ENCODE measurements around the gene TMPRSS6.

GRCh38 chr22:37050913-37051312 is 58.6 kb downstream of the TMPRSS6 start:
- TF ChIP-seq EZH2phosphoT487 (IDR thresholded peaks at IDR 0.05; ENCODE audit: insufficient read depth, low read depth) (no peak), EZH2 (IDR thresholded peaks at IDR 0.05; ENCODE audit: insufficient read depth, poor library complexity, severe bottlenecking) (no peak)
